D721Med (cell line): ENCODE measurements around the gene GASK1A.
A peak's percentile ranks its signal among the peaks of the same experiment; 100 is the strongest.

ENCODE experiments used
- DNase-seq: peaks from one replicate; pipeline ENCODE4 v3.0.0; 2011; ENCODE audit warnings: low spot score; ENCODE audit not compliant: insufficient read length
- FAIRE-seq: peaks from 2 replicates; lab custom pipeline; 2011; peaks lifted over from hg19 to GRCh38; lab: Jason Lieb, UNC
- CTCF ChIP-seq: IDR thresholded peaks from 2 replicates; pipeline ENCODE4 v1.5.1; 2012; ENCODE audit warnings: mild to moderate bottlenecking, control low read depth; ENCODE audit not compliant: insufficient read depth; ENCODE audit errors: missing control alignments

Gene GASK1A

GRCh38 chr3:43081796-43082195 is 102.7 kb downstream of the GASK1A start:
- no peak for DNase-seq
- no peak for FAIRE-seq
- TF ChIP-seq CTCF = no peak

GRCh38 chr3:43082457-43082856 is 103.3 kb downstream of the GASK1A start:
- DNase-seq (no peak), FAIRE-seq (no peak)
- TF ChIP-seq CTCF = no peak

- FAIRE-seq (no peak), DNase-seq (no peak)
- TF ChIP-seq CTCF = no peak
Measured at GRCh38 chr3:43086460-43087165, 107.5 kb downstream of the GASK1A start.

- FAIRE-seq (no peak), DNase-seq (no peak)
- no peak for TF ChIP-seq CTCF
Measured at GRCh38 chr3:43087249-43087776, 108.2 kb downstream of the GASK1A start.

- FAIRE-seq (no peak), DNase-seq (no peak)
- no peak for TF ChIP-seq CTCF
Measured at GRCh38 chr3:43089081-43089480, 110.0 kb downstream of the GASK1A start.

GRCh38 chr3:43090238-43090637 is 111.1 kb downstream of the GASK1A start:
- FAIRE-seq (no peak), DNase-seq (no peak)
- no peak for TF ChIP-seq CTCF

- TF ChIP-seq CTCF = no peak
- DNase-seq = no peak
- FAIRE-seq = peak; percentile 89
Measured at GRCh38 chr3:43091481-43091880, 112.4 kb downstream of the GASK1A start.
